Dendritic cell treated with granulocyte-macrophage colony-stimulating factor and Interleukin-4, amounts not matched to agents 40 ng/mL and 50 ng/mL, for 4 days (primary cell): ENCODE measurements around the gene LAMB1.
"Not testable (repeated sequence)": the region's sequence is repeated elsewhere in the genome, so short reads cannot be mapped to it uniquely, and the experiment has no call there.

Source experiments
- H3K27ac Mint-ChIP-seq: one replicate; pipeline ENCODE4 v1.8.0; 2022; ENCODE audit warnings: mild to moderate bottlenecking, mixed read lengths
- H3K27me3 Mint-ChIP-seq: one replicate; pipeline ENCODE4 v1.8.0; 2022; ENCODE audit warnings: mild to moderate bottlenecking, mixed read lengths
- H3K36me3 Mint-ChIP-seq: one replicate; pipeline ENCODE4 v1.8.0; 2022; ENCODE audit warnings: low read depth, mixed read lengths
- H3K4me1 Mint-ChIP-seq: one replicate; pipeline ENCODE4 v1.8.0; 2022; ENCODE audit warnings: low read depth, mixed read lengths
- H3K4me3 Mint-ChIP-seq: one replicate; pipeline ENCODE4 v1.8.0; 2022; ENCODE audit warnings: mild to moderate bottlenecking, moderate library complexity, mixed read lengths
- H3K9me3 Mint-ChIP-seq: one replicate; pipeline ENCODE4 v1.8.0; 2022; ENCODE audit warnings: mixed read lengths
- intact Hi-C: fragments of 100-400 bp; cut with micrococcal nuclease; formaldehyde crosslinking; loops from one replicate; pipeline ENCODE4 v1.15.0; 2022

Gene LAMB1

DNA sequence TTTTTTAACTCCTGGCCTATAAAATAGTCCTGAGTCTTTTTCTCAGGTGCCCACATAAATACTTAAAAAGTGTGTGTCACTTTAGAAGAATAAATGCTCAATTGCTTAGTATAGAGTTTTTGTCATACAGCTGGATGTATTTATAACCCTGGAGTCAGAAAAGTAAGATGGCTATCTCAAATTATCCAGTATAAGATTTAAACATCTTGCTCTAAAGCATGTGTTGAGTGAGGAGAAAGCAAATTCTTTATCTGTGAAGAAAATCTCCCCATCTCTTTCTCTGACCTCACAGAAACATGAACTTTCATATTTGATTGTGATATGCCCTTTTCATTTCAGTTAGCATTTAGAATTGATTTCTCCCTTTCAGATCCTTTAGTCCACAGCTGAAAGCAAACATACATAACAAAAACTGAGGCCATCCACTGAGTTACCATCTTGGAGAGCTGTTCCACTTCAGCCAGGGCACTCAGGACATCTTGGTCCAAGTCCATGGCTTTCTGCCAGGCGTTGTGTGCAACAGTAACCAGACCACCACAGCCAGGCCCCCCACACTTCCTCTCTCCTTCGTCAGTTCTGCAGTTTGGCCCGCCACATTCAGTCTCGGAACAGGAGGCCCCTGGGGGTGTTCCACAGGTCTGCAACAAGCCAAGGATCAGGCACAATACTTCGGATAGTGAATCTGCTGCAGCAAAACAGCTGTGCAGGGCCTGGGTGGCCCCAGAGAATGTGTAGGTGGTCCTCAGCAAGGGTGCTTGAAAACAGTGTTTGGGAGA lies 71.0 kb downstream of the LAMB1 start:
- H3K27ac Mint-ChIP-seq: no peak overlapping the region
- H3K27me3 Mint-ChIP-seq: no peaks in the 10 kb centered on the region
- intact Hi-C loops: no loop called here
- no peaks in the 10 kb centered on the region for H3K4me1 Mint-ChIP-seq
- H3K36me3 Mint-ChIP-seq: peaks cover 61% of the 10 kb centered on the region
- no peak overlapping the region for H3K4me3 Mint-ChIP-seq
- H3K9me3 Mint-ChIP-seq: no peaks in the 10 kb centered on the region

DNA sequence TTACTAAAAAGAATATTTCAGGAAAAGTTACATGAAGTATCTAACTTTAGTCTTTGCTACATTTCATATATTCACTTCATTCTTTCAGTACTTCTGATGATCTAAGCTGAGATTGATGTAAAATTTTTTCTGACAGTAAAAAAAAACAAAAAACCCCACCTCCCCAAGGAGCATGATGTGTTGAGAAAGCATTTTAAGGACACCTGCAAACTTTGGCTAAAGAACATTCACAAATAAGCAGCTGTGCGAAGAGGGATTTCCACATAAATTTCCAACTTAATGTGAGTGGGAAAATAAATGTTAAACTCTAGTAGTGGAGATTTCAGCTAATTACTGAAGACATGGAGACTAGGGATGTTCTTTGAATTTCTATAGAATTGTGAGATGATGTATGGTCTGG lies 76.5 kb downstream of the LAMB1 start:
- H3K27ac Mint-ChIP-seq: no peak overlapping the region
- H3K4me1 Mint-ChIP-seq: no peaks in the 10 kb centered on the region
- peaks cover 86% of the 10 kb centered on the region for H3K36me3 Mint-ChIP-seq

DNA sequence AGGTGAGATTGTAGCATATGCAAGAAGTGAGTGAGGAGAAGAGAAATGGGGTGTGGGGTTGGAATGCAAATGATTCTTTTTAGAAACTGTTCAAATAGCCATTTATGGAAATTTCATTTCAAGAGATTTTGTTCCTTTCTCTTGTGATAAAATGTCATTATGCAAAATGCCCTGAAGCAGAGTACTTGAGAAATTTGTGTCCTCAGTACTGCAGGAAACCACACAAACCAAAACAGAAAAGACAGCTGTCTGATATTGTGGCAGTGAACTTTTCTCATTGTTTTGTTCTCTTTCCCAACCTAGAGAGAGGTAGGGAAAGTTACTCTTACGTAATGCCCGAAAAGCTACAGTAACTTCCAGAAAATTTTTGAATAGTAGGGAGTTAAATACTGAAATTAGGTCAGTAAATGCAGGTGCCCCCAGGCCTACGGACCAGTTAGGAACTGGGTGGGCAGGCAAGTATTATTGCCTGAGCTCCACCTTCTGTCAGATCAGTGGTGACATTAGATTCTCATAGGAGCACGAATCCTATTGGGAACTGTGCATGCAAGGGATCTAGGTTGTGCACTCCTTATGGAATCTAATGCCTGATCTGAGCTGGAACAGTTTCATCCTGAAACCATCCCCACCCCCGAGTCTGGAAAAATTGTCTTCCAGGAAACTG lies 78.0 kb downstream of the LAMB1 start:
- Mint-ChIP-seq H3K4me1 (no peaks in the 10 kb centered on the region), H3K27ac (no peak overlapping the region), H3K9me3 (no peaks in the 10 kb centered on the region), H3K4me3 (no peak overlapping the region), H3K36me3 (peaks cover 94% of the 10 kb centered on the region), H3K27me3 (no peaks in the 10 kb centered on the region)
- intact Hi-C loops: no loop called here

More for the DNA sequence above, 76.5 kb downstream of the LAMB1 start:
- no peaks in the 10 kb centered on the region for H3K9me3 Mint-ChIP-seq
- H3K27me3 Mint-ChIP-seq: no peaks in the 10 kb centered on the region
- H3K4me3 Mint-ChIP-seq: no peak overlapping the region
- intact Hi-C loops: no loop called here

DNA sequence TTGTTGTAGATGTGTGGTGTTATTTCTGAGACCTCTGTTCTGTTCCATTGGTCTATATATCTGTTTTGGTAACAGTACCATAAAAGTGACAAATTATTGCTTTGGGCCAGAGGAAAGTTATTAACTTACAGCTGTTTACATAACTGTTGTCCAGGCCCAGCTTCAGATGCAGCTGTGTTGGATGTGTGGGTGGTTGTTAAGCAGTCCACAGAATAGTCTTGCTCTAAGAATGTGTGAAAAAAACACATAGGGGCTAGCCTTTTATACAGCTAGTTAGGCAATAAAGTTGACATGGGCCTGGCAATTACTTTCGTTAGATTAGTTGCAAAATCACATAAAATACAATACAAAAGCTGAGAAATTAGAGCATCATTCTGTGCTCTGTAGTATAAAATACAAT lies 80.1 kb downstream of the LAMB1 start:
- no peaks in the 10 kb centered on the region for H3K9me3 Mint-ChIP-seq
- H3K27ac Mint-ChIP-seq: no peak overlapping the region
- intact Hi-C loops: no loop called here
- H3K27me3 Mint-ChIP-seq: no peaks in the 10 kb centered on the region
- H3K36me3 Mint-ChIP-seq: peaks cover 96% of the 10 kb centered on the region
- no peak overlapping the region for H3K4me3 Mint-ChIP-seq
- no peaks in the 10 kb centered on the region for H3K4me1 Mint-ChIP-seq

DNA sequence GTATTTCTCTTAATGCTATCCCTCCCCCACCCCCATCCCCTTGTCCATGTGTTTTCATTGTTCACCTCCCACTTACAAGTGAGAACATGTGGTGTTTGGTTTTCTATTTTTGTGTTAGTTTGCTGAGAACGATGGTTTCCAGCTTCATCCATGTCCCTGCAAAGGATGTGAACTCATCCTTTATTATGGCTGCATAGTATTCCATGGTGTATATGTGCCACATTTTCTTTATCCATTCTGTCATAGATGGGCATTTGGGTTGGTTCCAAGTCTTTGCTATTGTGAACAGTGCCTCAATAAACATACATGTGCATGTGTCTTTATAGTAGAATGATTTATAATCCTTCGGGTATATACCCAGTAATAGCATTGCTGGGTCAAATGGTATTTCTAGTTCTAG lies 81.1 kb downstream of the LAMB1 start:
- intact Hi-C loops, H3K9me3 Mint-ChIP-seq, H3K4me1 Mint-ChIP-seq, H3K4me3 Mint-ChIP-seq, H3K27me3 Mint-ChIP-seq, H3K27ac Mint-ChIP-seq: not testable (repeated sequence)
- peaks cover 97% of the 10 kb centered on the region for H3K36me3 Mint-ChIP-seq

DNA sequence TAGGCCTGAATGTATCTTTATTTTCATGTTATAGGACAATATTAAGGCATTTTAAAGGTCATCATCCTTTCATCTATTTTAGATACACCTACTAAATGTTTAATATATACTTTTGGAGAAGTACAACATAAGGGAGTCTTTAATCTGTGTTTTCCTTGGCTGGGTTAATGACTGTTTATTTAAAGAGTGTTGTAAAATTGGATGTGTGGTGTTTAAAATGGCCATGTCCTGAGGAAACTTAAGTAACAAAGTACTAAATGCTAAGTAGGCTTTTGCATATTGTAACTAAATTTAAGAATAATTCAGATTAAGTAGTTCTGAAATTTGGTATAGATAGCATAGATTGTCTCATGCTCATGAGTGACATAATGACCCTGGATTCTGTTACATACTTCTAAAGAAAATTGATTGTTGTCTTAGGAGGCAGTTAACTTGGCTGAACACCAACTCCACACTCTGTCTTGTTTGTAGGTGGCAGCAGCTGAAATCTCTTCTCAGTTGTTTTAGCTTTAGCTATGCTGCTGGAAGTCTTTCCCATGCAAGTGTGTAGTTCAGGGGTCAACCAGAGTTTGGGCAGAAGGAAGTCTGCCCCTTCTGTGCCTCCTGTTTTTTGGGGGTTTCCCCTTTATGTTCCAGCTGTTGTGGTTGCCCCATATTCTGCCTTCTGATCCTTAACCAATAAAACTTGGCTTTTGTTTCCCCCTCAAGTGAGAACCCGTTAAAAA lies 82.8 kb downstream of the LAMB1 start:
- Mint-ChIP-seq H3K4me3 (no peak overlapping the region), H3K27ac (no peak overlapping the region), H3K9me3 (no peaks in the 10 kb centered on the region), H3K36me3 (peaks cover 92% of the 10 kb centered on the region), H3K27me3 (no peaks in the 10 kb centered on the region), H3K4me1 (no peaks in the 10 kb centered on the region)
- intact Hi-C loops: no loop called here

DNA sequence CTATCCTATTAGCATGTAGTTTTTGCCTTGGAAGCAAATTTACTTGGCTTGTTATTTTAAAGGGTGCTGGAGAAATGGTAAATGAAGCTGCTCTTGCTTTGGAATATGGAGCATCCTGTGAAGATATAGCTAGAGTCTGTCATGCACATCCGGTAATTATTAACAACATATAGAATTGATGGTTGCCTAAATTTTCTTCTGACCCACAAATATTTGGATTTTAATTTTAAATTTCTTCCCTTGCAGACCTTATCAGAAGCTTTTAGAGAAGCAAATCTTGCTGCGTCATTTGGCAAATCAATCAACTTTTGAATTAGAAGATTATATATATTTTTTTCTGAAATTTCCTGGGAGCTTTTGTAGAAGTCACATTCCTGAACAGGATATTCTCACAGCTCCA lies 84.0 kb downstream of the LAMB1 start:
- intact Hi-C loops: no loop called here
- H3K27me3 Mint-ChIP-seq: no peaks in the 10 kb centered on the region
- H3K9me3 Mint-ChIP-seq: no peaks in the 10 kb centered on the region
- no peak overlapping the region for H3K4me3 Mint-ChIP-seq
- H3K27ac Mint-ChIP-seq: no peak overlapping the region
- peaks cover 9% of the 10 kb centered on the region for H3K4me1 Mint-ChIP-seq
- H3K36me3 Mint-ChIP-seq: peaks cover 89% of the 10 kb centered on the region

DNA sequence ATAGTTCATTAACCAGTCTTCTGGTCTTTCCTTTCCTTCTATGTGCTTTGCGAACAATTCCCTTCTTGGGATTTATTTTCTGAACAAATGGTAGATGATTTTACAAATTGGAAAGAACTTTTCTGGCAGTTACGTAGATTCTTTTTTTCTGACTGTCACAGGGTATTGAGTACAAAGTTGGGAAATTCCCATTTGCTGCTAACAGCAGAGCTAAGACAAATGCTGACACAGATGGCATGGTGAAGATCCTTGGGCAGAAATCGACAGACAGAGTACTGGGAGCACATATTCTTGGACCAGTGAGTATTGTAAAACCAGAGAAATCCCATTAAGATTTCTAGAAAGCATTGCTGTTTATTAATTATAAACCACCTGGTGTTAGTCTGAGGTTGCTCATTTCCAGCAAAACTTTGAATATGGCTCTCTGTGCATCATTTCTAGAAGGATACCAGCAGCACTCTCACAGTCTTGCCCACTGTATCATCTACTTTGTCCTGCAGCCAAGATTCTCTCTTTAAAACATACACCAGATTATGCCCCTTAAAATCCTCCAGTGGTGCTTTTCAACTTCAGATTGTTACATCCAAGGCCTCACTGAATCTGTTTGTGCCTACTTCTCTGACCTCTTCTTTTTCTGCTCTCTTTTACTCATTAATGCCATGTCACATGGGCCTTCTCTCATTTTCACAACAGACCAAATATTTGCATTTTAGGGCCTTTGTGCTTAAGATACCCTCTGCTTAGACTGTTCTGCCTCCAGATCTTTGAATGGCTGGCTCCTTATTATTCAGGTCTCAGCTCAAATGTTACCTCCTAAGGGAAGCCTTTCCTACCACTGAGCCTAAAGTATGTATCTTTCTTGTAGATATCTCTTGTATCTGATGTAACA lies 85.0 kb downstream of the LAMB1 start:
- H3K36me3 Mint-ChIP-seq: peaks cover 89% of the 10 kb centered on the region
- no peaks in the 10 kb centered on the region for H3K9me3 Mint-ChIP-seq
- no peak overlapping the region for H3K27ac Mint-ChIP-seq
- H3K4me3 Mint-ChIP-seq: no peak overlapping the region
- no peaks in the 10 kb centered on the region for H3K27me3 Mint-ChIP-seq
- intact Hi-C loops: no loop called here
- H3K4me1 Mint-ChIP-seq: peaks cover 19% of the 10 kb centered on the region

DNA sequence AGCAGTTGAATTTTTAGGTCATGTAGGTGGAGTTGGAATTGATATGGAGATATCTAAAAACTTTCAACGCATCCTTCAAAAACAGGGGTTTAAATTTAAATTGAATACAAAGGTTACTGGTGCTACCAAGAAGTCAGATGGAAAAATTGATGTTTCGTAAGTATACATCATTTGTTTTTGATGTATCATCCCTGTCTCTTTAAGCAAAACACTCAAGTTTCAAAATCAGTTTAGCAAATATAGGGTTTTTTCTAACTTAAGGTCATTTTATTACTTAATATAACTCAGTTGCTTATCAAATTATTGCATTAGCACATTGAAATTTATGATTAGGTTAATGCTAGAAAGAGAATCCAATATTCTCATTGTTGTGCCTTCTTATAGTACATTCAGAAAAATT lies 87.4 kb downstream of the LAMB1 start:
- H3K36me3 Mint-ChIP-seq: peaks cover 89% of the 10 kb centered on the region
- peaks cover 34% of the 10 kb centered on the region for H3K4me1 Mint-ChIP-seq
- H3K9me3 Mint-ChIP-seq: peaks cover 8% of the 10 kb centered on the region
- H3K27me3 Mint-ChIP-seq: no peaks in the 10 kb centered on the region
- H3K27ac Mint-ChIP-seq: no peak overlapping the region
- intact Hi-C loops: no loop called here
- H3K4me3 Mint-ChIP-seq: no peak overlapping the region

DNA sequence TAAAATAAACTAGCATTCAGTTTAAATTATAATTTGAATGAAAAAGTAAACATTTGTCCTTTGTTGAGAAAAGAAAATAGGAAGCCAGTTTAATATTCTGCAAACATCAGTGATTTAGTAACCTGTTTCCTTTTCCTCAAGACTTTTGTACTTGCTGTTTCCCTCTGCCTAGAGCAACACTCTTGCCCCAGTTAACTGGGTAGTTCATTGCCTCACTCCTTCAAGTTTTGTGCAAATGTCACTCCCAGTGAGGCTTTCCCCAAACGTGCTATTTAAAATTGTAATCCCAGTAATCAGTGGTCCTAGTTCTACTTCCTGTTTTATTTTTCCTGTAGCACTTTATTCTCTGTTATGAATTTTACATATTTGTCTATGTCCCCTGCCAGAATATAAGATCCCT lies 88.1 kb downstream of the LAMB1 start:
- Mint-ChIP-seq H3K4me3 (no peak overlapping the region), H3K9me3 (peaks cover 8% of the 10 kb centered on the region), H3K4me1 (peaks cover 34% of the 10 kb centered on the region), H3K27me3 (no peaks in the 10 kb centered on the region), H3K36me3 (peaks cover 89% of the 10 kb centered on the region), H3K27ac (no peak overlapping the region)
- intact Hi-C loops: no loop called here

DNA sequence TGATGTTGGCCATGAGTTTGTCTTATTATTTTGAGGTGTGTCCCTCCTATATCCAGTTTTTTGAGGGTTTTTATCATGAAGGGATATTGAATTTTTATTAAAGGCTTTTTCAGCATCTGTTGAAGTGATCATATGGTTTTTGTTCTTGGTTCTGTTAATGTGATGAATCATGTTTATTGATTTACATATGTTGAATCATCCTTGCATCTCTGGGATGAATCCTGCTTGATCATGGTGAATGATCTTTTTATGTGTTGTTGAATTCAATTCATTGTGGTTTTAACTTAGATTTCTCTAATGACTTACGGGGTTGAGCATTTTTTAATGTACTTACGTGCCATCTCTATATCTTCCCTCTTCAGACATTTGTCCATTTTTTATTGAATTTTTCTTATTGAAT lies 89.1 kb downstream of the LAMB1 start:
- intact Hi-C loops: no loop called here
- peaks cover 8% of the 10 kb centered on the region for H3K9me3 Mint-ChIP-seq
- H3K36me3 Mint-ChIP-seq: peaks cover 92% of the 10 kb centered on the region

DNA sequence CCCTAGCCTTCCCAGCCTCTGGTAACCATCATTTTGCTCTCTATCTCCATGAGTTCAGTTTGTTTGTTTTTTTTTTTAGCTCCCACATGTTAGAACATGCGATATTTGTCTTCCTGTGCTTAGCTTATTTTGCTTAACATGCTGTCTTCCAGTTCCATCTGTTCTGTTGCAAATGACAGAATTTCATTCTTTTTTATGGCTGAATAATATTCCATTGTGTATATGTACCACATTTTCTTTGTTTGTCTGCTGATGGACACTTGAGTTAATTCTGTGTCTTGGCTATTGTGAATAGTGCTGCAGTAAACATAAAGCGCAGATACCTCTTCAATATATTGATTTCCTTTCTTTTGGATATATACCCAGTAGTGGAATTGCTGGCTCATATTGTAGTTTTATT lies 91.0 kb downstream of the LAMB1 start:
- no peaks in the 10 kb centered on the region for H3K27me3 Mint-ChIP-seq
- peaks cover 46% of the 10 kb centered on the region for H3K4me1 Mint-ChIP-seq
- H3K9me3 Mint-ChIP-seq: peaks cover 8% of the 10 kb centered on the region
- H3K4me3 Mint-ChIP-seq: no peak overlapping the region
- peaks cover 90% of the 10 kb centered on the region for H3K36me3 Mint-ChIP-seq
- peak overlapping the region; percentile 1 for H3K27ac Mint-ChIP-seq
- intact Hi-C loops: no loop called here

More for the DNA sequence above, 89.1 kb downstream of the LAMB1 start:
- Mint-ChIP-seq H3K4me1 (peaks cover 34% of the 10 kb centered on the region), H3K27me3 (no peaks in the 10 kb centered on the region), H3K27ac (peak overlapping the region; percentile 52), H3K4me3 (no peak overlapping the region)

DNA sequence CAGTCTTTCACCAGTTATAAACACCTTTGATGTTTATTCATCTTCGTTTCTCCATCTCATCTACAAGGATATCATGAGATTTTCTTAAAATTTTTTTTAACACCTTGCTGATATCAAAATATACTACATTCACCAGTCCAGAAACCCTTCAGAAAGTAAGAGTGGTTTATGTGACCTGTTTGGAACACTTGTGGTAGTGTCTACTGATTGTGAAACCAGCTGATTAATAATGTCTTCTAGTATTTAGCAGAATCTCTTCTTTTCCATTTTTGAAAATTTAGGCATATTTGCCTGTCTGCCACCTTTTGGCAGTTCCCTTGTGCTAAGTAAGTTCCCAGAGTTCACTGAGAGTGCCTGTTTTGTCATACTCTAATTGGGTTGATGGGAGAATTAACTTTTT lies 93.5 kb downstream of the LAMB1 start:
- no peak overlapping the region for H3K4me3 Mint-ChIP-seq
- H3K4me1 Mint-ChIP-seq: peaks cover 49% of the 10 kb centered on the region
- H3K27ac Mint-ChIP-seq: no peak overlapping the region
- intact Hi-C loops: loop anchor here (10.0 kb wide), 1 partner anchor 735 kb away; no protein-coding TSS in a partner anchor
- peaks cover 89% of the 10 kb centered on the region for H3K36me3 Mint-ChIP-seq
- H3K9me3 Mint-ChIP-seq: peaks cover 8% of the 10 kb centered on the region
- no peaks in the 10 kb centered on the region for H3K27me3 Mint-ChIP-seq
